NCI-H82 treated with DMSO at 0.1 percent for 48 hours (cell line): ENCODE results near the gene TNFRSF18.

ENCODE experiments used
- DNase-seq: peaks from one replicate; lab custom pipeline; 2025; ENCODE audit not compliant: unreplicated experiment; lab: John Stamatoyannopoulos, UW

Gene TNFRSF18

DNA sequence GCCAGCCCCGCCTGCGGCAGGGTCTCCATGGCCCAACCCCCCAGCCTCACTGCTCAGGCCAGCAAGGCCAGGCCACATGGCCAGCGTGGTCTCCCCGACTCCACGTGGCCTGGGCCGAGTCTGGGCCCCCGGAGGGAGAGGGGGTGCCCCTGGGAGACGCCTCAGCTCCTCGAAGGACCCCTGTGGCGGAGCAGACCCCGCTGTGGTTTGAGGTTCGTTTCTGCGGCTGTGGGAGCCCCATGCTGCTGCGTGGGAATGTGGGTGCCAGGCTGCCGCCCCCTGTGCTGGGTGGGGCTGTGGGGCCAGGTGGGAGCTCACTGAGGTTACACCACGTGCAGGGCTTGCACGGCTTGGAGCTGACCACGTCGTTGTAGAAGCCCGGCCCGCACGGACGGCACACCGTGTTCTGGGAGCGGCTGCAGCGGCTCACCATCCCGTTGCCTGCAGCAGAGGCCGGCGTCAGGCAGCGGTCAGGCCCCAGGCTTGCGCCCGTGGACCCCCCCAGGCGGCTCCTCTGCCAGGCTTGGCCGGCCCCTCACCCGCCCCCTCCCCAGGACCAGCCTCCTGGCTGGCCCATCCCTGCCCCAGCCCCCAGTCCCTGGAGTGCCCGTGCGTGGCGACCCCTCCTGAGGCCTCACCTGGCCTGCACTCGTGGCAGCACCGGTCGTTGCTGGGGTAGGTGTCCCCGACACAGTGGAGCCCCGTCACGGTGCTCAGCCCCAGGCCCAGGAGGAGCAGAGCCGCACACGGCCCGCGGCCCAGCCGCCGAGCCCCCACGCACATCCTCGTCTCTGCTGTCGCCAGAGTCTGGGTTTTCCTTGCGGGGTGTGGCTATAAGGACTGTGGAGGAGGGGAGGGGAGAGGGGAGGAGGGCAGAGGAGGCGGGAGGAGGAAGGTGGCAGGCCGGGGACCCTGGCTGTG, 7.2 kb upstream of the TNFRSF18 start, which contains the start of gene TNFRSF4:
TNFRSF4 (minus strand) TSS at position 809 of the 921 bp plus-strand sequence; CDS start at position 783, 26 bp downstream.
- DNase-seq: no peak

DNA sequence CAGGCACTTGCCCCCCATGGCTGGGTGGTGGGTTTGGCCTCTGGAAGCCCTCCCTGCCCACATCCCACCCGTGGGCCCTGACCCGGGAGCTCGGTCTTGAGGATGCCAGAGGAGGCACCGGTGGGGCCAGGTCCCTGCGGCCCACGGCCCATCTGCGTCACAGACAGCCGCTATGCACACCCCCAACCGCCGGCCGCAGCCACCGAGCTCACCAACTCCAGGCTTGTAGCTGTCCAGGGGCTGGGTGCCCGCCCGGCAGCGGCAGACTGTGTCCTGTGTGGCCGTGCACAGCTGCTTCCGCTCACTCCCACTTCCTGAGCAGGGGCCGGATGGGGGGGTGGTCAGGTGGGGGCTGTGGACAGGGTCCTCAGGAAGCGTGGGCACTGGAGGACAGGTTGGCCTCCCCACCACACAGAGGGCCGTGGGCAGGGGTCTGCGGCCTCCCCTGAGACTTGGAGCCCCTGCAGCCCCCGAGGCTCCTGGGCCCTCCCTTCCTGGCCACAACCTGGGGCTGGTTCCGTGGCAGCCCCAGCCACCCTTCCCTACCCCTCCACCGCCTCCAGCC, 6.5 kb upstream of the TNFRSF18 start:
- no peak for DNase-seq

DNA sequence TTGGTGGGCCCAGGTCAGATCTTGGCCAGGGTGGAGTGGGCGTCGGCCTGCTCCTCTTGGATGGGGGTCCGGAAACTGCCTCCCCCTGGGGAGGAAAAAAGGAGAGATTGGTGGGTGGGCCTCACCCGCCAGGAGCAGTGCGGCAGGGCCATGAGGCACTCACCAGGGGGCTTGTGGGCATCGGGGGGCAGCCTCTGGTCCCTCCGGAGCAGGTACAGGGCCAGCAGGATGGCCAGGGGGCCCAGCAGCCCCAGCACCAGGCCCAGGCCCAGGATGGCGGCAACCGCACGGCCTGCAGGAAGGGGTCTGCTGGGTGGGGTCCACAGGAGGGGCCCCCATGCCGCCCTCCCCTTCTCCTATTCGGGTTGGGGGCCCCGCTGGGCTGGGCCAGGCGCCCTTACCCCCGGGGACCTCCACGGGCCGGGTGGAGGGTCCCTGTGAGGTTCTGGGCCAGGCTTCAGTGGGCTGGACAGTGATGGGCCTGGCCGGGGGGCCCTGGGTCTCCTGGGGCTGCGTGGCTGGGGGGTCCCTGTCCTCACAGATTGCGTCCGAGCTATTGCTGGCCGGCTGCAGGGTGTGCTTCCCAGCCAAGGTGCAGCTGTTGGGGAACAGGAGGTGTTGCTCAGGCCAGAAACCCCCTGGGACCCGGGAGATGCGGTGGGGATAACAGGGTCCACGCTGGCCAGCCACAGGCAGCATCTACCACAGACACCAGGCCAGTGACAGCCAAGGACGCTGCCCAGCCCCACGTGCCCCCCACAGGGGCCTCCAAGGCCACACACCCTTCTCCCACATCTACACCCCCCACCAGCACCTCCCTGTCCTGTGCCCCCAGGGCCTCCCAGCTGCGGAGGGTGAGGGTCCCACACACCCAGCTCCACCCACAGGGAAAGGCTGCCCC, 5.4 kb upstream of the TNFRSF18 start:
- DNase-seq: no peak

DNA sequence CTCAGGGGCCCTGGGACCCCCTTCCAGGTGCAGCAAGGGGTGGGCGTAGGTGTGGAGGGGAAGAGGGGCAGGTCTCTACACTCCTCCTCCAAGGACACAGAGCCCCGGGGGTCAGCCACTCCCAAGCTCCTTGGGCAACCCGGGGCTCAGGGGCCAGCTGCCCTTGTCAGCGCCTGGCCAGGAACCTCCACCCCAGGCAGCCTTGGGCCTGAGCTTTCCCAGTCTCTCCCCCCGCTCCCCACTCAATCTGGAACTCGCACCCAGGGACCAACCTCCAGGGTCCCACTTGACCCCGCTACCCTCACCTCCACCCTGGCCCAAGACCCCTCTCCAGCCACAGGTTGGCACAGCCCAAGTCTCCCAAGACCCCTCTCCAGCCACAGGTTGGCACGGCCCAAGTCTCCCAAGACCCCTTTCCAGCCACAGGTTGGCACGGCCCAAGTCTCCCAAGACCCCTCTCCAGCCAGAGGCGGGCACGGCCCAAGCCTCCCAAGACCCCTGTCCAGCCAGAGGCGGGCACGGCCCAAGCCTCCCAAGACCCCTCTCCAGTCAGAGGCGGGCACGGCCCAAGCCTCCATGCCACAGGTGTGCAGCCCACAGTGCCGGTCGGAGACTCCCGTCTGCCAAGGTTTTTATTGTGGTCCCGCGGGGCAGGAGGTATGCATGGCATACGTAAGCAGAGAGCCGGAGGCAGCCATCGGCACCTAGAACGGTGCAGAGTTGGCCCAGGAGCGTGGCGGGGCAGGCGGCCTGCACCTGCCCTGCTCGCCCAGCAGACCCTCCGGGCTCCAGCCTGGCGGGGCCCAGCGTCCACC, 4.5 kb upstream of the TNFRSF18 start:
- no peak for DNase-seq

DNA sequence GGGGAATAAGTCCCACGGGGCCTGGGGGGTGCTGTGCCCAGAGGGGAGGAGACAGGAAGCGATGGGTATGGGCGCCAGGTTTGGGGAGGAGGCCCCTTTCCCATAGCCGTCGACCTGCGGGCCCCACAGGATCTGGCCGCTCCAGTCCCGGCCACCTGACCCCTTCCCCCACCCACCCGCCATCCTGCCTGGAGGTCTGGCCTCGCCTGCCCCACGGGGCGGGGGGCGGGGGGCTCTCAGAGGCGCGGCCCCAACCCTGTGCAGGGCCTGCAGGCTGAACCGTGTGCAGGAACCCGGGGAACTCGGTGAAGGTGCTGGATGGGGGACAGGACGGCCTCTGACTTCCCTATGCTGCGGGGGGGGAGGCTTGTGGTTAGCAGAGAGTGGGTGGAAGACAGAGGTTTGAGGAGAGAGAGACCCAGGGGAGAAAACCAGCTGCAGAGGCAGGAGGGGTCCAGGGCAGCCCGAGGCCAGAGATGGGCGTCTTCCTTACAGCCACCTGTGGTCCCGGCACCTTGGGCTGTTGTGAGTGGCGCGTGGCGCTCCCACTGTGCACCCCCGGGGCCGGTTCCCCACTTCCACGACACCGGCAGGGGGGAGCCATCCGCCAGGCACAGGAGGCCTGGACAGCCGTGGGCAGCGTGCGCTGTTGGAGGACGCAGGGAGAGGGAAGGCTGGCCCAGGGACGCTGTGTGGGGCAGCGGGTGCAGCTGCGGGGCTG, 2.5 kb upstream of the TNFRSF18 start:
- DNase-seq: no peak

DNA sequence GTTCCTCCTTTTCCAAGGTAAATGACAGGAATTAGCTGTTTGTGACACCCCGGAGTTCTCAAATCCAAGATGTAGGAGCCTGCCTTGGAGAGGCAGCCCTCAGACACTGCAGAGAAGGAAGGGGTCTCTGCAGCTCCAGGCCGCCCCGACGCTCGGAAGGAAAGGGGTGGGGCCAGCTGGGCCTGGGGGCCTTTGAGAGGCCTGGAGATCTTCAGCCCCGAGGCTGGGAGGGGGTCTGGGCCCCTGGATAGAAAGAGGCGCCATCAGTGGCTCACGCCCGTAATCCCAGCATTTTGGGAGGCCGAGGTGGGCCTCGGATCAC, 1.1 kb upstream of the TNFRSF18 start:
- no peak for DNase-seq

DNA sequence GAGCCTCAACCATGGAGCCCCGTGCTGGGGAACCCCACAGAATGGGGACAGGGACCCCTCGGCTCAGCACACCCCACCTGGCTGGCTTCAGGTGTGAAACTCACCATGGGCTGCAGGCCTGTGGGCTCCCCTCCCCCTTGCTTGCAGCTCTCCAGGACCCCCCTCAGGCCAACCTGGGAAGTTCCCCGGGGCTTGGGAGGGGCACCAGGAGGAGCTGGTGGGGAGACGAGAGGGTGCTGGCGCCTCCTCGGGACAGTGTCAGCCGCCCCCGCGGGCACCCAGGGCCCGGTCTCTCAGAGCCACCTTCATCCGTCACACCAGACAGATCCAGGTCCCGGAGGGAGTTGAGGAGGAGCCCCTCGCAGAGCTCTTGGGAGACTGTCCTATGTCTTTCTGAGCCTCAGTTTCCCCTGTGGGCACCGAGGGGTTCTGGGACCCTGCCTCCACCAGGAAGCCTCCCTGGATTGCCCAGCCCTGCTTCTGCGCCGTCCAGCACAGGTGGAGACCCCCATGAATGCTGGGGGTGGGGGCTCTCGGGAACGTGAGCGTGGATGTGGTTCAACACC, 657 bp upstream of the TNFRSF18 start:
- no peak for DNase-seq

DNA sequence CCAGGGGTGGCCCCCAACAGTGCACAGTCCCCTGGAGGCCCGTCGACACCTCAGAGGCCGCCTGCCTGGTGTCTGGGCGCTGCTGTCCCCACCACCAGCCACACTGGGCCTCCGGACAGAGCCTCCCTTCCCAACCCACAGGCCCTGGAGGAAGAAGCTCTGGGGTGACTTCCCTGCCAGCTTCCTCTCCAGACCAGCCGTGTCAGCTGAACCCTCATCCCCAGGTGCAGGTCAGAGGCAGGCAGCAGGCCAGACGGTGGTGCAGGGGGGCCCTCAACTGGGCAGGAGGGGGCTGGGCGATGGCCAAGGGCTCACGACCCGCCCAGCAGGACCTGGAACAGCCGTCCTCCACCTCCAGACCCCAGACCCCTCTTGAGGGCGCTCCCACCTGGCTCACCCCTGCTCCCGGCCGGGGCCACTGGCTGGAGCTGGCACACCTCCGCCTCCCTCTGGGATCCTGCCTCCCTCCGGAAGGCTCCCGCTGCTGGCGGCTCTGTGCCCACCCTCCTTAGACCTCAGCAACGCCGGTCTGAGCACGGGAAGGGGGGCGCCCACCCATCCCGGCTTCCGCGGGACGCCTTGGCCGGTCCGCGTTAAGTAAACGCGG, 520 bp downstream of the TNFRSF18 start:
- no peak for DNase-seq

DNA sequence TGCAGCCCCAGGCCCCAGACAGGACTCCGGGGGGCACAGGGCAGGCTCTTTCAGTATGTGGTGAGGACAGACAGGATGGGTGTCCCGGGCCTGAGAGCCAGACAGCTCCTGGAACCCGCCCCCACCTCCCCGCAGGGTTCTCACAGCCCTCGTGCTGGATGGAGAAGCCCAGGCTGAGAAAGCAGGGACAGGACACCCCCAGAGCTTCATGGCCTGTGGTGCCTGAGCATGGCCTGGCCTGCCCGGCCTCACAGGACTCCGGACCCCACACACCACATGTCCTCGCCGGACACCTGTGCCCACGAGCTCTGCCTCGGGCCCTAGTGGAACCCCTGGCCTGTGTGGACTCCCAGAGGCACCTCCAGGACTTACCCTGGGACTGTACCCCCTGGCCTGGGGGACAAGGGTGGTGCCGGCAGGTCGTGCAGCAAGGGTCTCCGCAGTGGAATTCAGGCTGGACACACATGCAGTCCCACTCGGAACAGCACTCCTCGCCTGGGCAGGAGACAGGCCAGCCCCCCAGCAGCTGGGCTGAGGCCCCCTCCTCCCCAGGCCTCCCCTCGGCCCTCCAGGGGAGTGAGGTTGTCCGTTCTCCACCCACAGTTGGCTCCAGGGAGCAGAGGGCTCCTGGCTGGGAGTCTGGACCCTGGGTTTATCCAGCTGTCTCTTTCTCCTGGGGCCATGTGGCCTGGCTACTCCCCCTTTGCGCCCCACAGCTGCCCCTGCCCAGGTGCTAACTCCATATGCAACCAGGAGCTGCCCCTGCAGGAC, 1.2 kb downstream of the TNFRSF18 start:
- no peak for DNase-seq

DNA sequence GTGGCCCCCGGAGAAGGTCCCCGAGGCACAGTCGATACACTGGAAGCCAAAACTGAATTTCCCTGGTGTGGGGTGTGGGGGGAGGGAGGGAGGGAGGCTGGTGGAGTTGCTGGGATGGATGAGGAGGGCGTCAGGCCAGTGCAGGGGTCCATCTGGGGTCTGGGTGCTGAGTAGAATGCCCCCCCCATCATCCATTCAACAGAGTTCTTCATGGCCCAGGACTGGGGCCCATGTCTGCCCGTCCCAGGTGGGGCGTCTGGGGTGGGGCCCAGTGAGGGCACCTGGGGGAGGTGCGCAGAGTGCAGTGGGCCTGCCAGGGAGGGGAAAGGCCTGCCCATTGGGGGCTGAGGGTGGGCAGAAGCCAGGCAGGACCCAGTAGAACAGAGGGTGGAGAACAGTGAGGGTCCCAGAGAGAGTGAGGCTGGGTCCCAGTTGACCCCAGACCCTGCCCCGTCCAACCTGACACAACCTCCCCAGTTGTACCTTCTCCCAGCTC, 1.9 kb downstream of the TNFRSF18 start:
- DNase-seq: no peak

DNA sequence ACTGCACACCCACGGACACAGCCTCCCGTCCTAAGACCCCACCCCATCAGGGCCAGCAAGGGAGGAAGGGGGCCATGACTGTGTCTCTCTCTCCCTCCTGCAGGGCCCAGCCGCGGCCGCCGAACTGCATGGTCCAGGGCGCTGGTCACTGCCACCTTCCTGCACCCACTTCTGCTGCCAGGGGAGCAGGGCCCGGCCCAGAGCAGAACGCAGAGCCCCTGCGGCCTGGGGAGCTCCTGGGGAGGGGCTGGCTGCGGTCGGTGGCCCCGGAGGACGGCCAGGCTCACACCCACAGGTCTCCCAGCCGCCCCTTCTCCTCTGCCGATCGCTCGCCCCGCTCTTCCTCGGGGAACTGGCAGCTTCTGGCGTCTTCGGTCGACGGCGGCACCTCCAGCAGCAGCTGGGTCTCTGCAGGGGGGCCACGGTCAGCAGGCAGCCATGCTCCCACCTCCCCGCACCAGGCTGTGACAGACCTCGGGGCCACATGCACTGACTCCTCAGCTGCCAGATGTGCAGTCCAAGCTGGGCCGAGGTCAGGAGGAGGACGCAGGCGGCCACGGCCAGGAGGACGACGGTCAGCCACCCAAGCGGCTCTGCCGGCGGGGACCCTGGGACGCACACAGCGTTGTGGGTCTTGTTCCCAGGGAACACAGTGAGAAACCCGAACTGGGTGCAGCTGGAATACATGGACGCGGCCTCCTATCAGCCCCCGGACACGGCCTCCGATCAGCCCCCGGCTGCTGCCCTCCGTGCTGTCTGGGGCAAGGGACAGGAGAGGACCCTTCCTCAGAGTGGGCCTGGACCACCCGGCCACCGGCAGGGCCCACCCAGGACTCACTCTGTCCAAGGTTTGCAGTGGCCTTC, 2.6 kb downstream of the TNFRSF18 start:
- DNase-seq: no peak

DNA sequence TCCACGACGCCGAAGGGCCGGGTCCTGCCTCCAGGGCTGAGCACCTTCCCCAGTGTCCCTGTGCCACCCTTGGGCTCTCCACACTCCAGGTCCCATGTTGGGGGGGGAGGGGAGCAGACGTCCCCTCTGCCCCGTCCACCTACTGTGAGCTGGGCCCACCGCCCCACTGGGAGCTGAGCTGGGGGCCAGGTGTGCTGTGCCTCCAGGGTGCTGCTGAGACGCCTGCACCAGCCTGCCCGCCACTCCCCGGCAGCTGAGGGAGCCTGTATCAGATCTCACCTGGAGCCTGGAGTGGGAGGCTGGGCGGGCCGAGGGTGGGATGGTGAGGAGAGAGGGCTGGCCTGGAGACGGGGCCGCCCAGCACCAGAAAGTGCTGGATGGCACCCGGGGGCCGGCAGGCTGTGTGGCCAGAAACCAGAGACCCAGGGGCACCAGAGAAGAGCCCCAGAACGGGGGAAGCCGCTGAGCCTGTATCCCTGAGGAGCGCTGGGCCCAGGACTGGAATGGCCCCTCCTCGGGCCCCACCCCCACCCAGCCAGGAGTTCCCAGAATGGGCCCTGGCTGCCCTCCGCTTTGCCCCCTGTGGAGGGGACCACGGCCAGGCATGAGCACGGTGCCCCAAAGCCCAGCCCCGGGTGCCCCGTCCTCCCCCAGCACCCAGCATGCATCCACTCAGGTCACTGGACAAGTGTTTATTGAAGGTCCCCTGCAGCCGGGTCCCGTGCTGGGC, 3.4 kb downstream of the TNFRSF18 start:
- DNase-seq: no peak

DNA sequence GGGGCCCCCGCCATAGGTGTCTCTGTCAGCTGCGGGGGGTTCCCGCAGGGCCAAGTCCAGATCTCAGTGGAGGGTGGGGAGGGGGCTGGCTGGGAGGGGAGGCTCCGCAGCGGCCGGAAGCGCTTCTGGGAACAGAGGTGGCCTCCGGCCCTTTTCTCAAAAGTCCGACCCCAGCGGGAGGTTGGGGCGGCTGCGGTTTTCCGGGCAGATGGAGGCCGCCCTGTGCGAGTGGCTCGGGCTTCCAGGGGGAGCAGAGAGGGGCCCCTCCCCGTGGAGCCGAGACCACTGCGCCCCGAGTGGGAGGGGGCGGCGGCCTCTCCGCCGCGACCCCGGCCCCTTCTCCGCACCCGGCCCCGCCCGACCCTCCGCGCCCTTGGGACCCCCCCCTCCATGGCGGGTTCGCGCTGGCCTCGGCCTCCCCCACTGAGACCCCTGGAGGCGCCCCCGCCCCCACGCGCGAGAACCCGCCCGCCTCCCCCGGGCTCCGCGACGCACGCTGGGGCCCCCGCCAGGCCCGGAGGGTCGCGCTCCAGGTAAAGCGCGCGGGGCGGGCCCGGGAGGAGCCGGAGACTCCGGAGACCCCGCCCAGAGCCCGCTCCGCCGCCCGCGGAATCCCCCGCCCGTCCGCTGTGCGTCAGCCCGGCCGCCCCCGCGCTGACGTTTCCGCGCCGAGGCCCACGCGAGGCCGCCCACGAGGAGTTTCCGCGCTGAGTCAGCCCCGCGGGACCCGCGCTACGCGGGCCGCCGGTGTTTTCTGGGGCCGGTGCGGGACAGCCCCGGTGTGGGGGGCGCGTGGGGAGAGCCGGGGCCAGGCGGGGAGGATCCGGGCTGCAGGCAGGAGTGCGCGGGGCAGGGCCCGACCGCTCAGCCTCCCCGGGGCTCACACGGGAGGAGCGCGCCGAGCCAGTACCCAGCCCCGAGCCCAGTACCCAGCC, 5.2 kb downstream of the TNFRSF18 start:
- no peak for DNase-seq

DNA sequence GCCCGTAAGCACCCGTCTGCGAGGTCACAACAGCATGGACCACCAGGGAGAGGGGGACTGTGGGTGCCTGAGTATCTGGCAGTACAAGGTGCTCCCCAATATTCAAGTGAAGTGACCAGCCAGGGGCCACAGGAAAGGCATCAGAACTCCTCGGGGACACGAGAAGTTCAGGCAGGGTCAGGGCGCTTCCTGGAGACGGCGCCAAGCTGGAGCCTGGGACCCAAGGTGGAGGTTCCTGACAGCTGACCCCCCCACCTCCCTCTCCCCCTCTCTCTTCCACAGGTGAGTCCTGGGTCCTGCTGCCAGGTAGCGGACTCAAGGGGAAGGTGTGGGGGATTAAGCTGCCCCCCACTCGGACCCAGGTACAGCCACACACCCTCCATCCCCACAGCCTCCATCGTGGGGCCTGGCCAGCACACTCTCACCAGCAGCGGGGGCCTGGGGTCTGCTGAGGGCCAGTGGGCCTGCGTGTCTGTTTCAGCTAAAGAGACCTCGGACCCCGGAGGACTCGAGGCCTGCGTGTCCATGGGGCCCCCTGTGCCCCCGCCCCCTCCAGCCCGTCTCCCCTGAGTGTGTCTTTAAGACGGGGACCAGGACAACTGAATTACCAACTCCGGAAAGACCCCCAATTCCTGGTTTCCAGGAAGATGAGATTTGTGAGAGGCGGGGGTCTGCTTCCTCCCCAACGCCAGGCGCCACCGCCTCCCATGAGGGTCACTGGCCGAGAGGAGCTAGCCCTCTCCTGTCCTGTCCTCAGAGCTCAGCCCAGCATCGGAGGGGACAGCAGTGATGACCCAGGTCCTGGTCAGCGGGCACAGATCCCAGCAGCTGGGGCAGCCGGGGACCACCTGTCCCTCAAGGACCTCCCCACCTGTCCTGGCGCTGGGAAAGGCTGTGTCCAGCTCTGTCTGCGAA, 6.2 kb downstream of the TNFRSF18 start:
- no peak for DNase-seq
